Heart left ventricle (tissue), 13 donors: ENCODE data around the gene SYNPO.

Experiments used
- CTCF ChIP-seq, 12 donors: fragments of 200-600 bp; sonication (generic) in 4 of 12; IDR thresholded peaks; one replicate each; pipeline versions ENCODE4 v1.5.0 to v1.8.0; 2018 to 2022; ENCODE audit warnings: antibody characterized with exemption in 12 of 12, mild to moderate bottlenecking in 5 of 12
- POLR2A ChIP-seq, 2 donors: fragments of 450-650 bp; IDR thresholded peaks; one replicate each; pipeline ENCODE4 v1.6.1; 2017; ENCODE audit warnings: antibody characterized with exemption in 2 of 2, mild to moderate bottlenecking in 2 of 2, moderate library complexity in 2 of 2
- donor health status: ischemic (EF 13 %, LVEDD 7.1; RV severe dilation, severe dysfunction).
- donor health status: DM: no; HTN: yes; CAD: no.
- donor health status: DM: no; HTN: no; CAD: no.
- donor health status: ischemic (EF 25% LVEDD 6.9; RV normal size, moderate dysfunction).
- donor health status: ischemic (EF 25% LVEDD 5.7; RV mildly dilated, moderate dysfunction).
- donor health status: ischemic (EF 35%, LVEDD 5.7; RV mildly dilated, moderate dysfunction).
- donor health status: nonischemic (EF 11% LVEDD 7.7; RV severe dilation, severe dysfunction).
- donor health status: DM: yes; HTN: yes; CAD: no.
- donor health status: PGD.
- donor health status: ischemic (EF 29% LVEDD 5.4; RV normal size, mild dysfunction).
- donor health status: nonischemic (EF 23%, LVEDD 6.1; RV moderate dilation, normal function).

GRCh38 chr5:150639751-150640150, 709 bp upstream of the SYNPO start:
- TF ChIP-seq CTCF (IDR thresholded peaks at IDR 0.05) (no peak), POLR2A (IDR thresholded peaks at IDR 0.05) (no peak)
